Stimulated activated naive CD4-positive, alpha-beta T cell treated with Interleukin-2 at 50 U/mL for 16 hours (primary cell): ENCODE results near the gene ATP1A4.

Experiments
- DNase-seq: peaks from one replicate; lab custom pipeline; 2025; lab: John Stamatoyannopoulos, UW

Gene ATP1A4

GRCh38 chr1:160206421-160207117 lies 55.2 kb downstream of the ATP1A4 start:
- DNase-seq: no peak

- no peak for DNase-seq
These were observed 55.8 kb downstream of the ATP1A4 start for GRCh38 chr1:160207118-160207650.

- DNase-seq: no peak
These were observed 56.6 kb downstream of the ATP1A4 start for GRCh38 chr1:160207771-160208556.

- DNase-seq: no peak
These were observed 57.3 kb downstream of the ATP1A4 start for GRCh38 chr1:160208557-160209320.

- DNase-seq: no peak
These were observed 58.1 kb downstream of the ATP1A4 start for GRCh38 chr1:160209321-160210046.

- no peak for DNase-seq
These were observed 59.2 kb downstream of the ATP1A4 start for GRCh38 chr1:160210561-160210960.

GRCh38 chr1:160211046-160211790 lies 59.8 kb downstream of the ATP1A4 start:
- no peak for DNase-seq

- DNase-seq: no peak
These were observed 63.2 kb downstream of the ATP1A4 start for GRCh38 chr1:160214481-160215140.

- no peak for DNase-seq
These were observed 64.9 kb downstream of the ATP1A4 start for GRCh38 chr1:160216301-160216700.

GRCh38 chr1:160217481-160218051 lies 66.2 kb downstream of the ATP1A4 start:
- DNase-seq: no peak

- no peak for DNase-seq
These were observed 67.9 kb downstream of the ATP1A4 start for GRCh38 chr1:160219062-160219929.

- DNase-seq: no peak
These were observed 68.9 kb downstream of the ATP1A4 start for GRCh38 chr1:160220301-160220700.

- no peak for DNase-seq
These were observed 69.7 kb downstream of the ATP1A4 start for GRCh38 chr1:160221089-160221488.

GRCh38 chr1:160222546-160222945 lies 71.1 kb downstream of the ATP1A4 start:
- no peak for DNase-seq

- DNase-seq: no peak
These were observed 73.2 kb downstream of the ATP1A4 start for GRCh38 chr1:160224606-160225005.

- no peak for DNase-seq
These were observed 73.9 kb downstream of the ATP1A4 start for GRCh38 chr1:160225345-160225744.

GRCh38 chr1:160226623-160227022 lies 75.2 kb downstream of the ATP1A4 start:
- no peak for DNase-seq

- DNase-seq: no peak
These were observed 75.6 kb downstream of the ATP1A4 start for GRCh38 chr1:160227034-160227433.

GRCh38 chr1:160227561-160227960 lies 76.2 kb downstream of the ATP1A4 start:
- DNase-seq: no peak
